Omental fat pad (tissue), 4 donors: Measurements from ENCODE around the gene HSPBP1. TPM values are rescaled to one million over a fixed set of nuclear protein-coding genes. Genes with fewer than 3 reads are reported as not detected.

Experiments used
- ATAC-seq: fragments of 150-250 bp; one replicate; pipeline ENCODE4 v1.9.1; 2016; ENCODE audit warnings: mild to moderate bottlenecking, moderate library complexity; ENCODE audit not compliant: low FRiP score
- DNase-seq: peaks from one replicate; pipeline ENCODE4 v3.0.0-alpha.2; 2019; ENCODE audit warnings: low spot score
- CTCF ChIP-seq, 3 donors: fragments of 450-650 bp; IDR thresholded peaks; one replicate each; pipeline ENCODE4 v1.5.1; 2016 to 2017; ENCODE audit warnings: antibody characterized with exemption in 3 of 3, mild to moderate bottlenecking in 3 of 3, moderate library complexity in 2 of 3
- total RNA-seq, 4 donors: library from RNA; depleted of rRNA; stranded (reverse); fragments of >200 nt; gene quantifications; one replicate each; pipeline ENCODE4 v1.1.0, GENCODE V29; 2016

Gene HSPBP1
- total RNA-seq, 4 donors from 2014 or later: 19.5 to 25.9 (median 21.2) TPM

GRCh38 chr19:55275851-55276719, 3.8 kb downstream of the HSPBP1 start:
- TF ChIP-seq CTCF (IDR thresholded peaks at IDR 0.05): no peak
- no peak for DNase-seq
- ATAC-seq: no peak

GRCh38 chr19:55273978-55274707, 5.8 kb downstream of the HSPBP1 start:
- no peak for ATAC-seq
- no peak for DNase-seq
- TF ChIP-seq CTCF (IDR thresholded peaks at IDR 0.05): no peak

GRCh38 chr19:55272142-55272541, 7.8 kb downstream of the HSPBP1 start:
- TF ChIP-seq CTCF (IDR thresholded peaks at IDR 0.05): no peak
- ATAC-seq: no peak
- DNase-seq: no peak

GRCh38 chr19:55270172-55270942, 9.6 kb downstream of the HSPBP1 start:
- no peak for DNase-seq
- no peak for TF ChIP-seq CTCF (IDR thresholded peaks at IDR 0.05)
- ATAC-seq: no peak

- no peak for TF ChIP-seq CTCF (IDR thresholded peaks at IDR 0.05)
- ATAC-seq (no peak), DNase-seq (no peak)
Measured at GRCh38 chr19:55269299-55269698, 10.6 kb downstream of the HSPBP1 start.

- TF ChIP-seq CTCF (IDR thresholded peaks at IDR 0.05): no peak
- ATAC-seq (no peak), DNase-seq (no peak)
Measured at GRCh38 chr19:55266840-55267239, 13.1 kb downstream of the HSPBP1 start.
